ENCODE data around the gene FAM200C. TPM values are rescaled to one million over a fixed set of nuclear protein-coding genes. Genes with fewer than 3 reads are reported as not detected.

FAM200C gene
- polyA plus RNA-seq, 1 donor (not counting 4 experiments of a cell fraction or from before 2014, with no cell fraction given): 1.7 TPM

DNA sequence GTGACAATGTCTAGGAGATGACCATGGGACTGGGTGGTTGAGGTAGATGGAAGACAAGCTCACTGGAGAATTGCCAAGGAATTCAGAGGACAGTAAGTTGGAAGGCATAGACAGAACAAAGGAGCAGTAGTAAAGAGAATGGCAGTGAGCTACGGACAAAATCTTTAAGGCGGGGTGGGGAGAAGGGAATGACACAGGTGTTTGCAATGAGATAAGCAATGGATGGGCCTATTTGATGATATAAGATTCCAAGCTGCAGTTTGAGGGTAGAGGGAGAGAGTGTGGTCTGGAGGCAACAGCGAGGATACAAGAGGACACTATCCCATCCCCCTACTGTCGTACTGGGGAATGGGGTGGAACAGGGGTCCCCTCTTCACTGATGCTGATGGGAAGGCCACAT lies 36.2 kb upstream of the FAM200C start:
- Histone ChIP-seq H3K4me2 (ENCODE audit: control insufficient read depth, extremely low read depth, insufficient read depth, low read depth, low read length) (no peak overlapping the region), H3K9me3 (ENCODE audit: control insufficient read depth, low read depth, low read length) (no peaks in the 10 kb centered on the region), H3K9me1 (ENCODE audit: control insufficient read depth, extremely low read depth, insufficient read depth, low read length) (no peaks in the 10 kb centered on the region), H3K4me1 (ENCODE audit: control insufficient read depth, extremely low read depth, insufficient read depth, low read length) (peaks cover 18% of the 10 kb centered on the region), H3K27ac (ENCODE audit: control insufficient read depth, insufficient read depth, low read length) (no peak overlapping the region), H3K36me3 (ENCODE audit: control insufficient read depth in 2 of 2, extremely low read depth in 1 of 2, insufficient read depth in 2 of 2, low read length in 2 of 2) (no peaks in the 10 kb centered on the region), H4K20me1 (ENCODE audit: control insufficient read depth, extremely low read depth, insufficient read depth, low read length) (no peaks in the 10 kb centered on the region), H2AFZ (ENCODE audit: control insufficient read depth, low read length) (no peak overlapping the region), H3K9ac (ENCODE audit: control insufficient read depth, extremely low read depth, insufficient read depth, low read length) (no peak overlapping the region), H3K27me3 (ENCODE audit: control insufficient read depth, extremely low read depth, insufficient read depth, low read length) (no peaks in the 10 kb centered on the region), H3K79me2 (ENCODE audit: control insufficient read depth, insufficient read depth, low read length) (no peaks in the 10 kb centered on the region), H3K4me3 (ENCODE audit: control insufficient read depth in 2 of 3, extremely low read depth in 1 of 3, insufficient read depth in 2 of 3, low read depth in 1 of 3, low read length in 3 of 3) (no peak overlapping the region)
- no peak for FAIRE-seq
- DNase-seq (ENCODE audit: low read depth, low spot score): no peak
- no peak for TF ChIP-seq EZH2 (IDR thresholded peaks at IDR 0.05; ENCODE audit: low read length)
- TF ChIP-seq, protein P1, sequence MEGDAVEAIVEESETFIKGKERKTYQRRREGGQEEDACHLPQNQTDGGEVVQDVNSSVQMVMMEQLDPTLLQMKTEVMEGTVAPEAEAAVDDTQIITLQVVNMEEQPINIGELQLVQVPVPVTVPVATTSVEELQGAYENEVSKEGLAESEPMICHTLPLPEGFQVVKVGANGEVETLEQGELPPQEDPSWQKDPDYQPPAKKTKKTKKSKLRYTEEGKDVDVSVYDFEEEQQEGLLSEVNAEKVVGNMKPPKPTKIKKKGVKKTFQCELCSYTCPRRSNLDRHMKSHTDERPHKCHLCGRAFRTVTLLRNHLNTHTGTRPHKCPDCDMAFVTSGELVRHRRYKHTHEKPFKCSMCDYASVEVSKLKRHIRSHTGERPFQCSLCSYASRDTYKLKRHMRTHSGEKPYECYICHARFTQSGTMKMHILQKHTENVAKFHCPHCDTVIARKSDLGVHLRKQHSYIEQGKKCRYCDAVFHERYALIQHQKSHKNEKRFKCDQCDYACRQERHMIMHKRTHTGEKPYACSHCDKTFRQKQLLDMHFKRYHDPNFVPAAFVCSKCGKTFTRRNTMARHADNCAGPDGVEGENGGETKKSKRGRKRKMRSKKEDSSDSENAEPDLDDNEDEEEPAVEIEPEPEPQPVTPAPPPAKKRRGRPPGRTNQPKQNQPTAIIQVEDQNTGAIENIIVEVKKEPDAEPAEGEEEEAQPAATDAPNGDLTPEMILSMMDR (optimal IDR thresholded peaks at IDR 0.05 in 1 of 3, IDR thresholded peaks at IDR 0.05 in 1 of 3, conservative IDR thresholded peaks at IDR 0.05 in 1 of 3; ENCODE audit: extremely low read depth in 1 of 3, insufficient read depth in 2 of 3, low read length in 3 of 3): no peak
- dilution Hi-C loops (cut with MboI; ENCODE audit: extremely low pct_ligation_motif_present, low sequenced_read_pairs): no loop called here

DNA sequence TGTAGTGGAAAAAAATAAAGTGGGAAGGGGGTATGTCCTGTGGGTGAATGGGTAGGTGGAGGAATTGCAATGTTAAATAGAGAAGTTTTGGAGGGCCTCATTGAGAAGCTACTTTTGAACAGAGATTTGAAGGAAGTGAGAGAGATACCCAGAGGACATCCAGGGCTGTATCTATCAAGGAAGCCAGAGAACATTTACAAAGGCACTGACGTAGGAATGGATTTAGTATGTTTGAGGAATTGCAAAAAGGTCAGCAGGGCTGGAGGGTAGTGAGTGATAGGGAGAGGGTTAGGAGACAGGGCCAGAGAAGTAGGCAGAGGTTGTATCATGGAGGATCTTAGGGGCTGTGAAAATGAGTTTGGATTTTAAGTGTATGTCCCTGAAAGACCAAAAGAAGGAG lies 35.7 kb upstream of the FAM200C start:
- dilution Hi-C loops (cut with MboI; ENCODE audit: extremely low pct_ligation_motif_present, low sequenced_read_pairs): no loop called here
- Histone ChIP-seq H3K36me3 (ENCODE audit: control insufficient read depth in 2 of 2, extremely low read depth in 1 of 2, insufficient read depth in 2 of 2, low read length in 2 of 2) (no peaks in the 10 kb centered on the region), H3K4me1 (ENCODE audit: control insufficient read depth, extremely low read depth, insufficient read depth, low read length) (peaks cover 18% of the 10 kb centered on the region), H3K9ac (ENCODE audit: control insufficient read depth, extremely low read depth, insufficient read depth, low read length) (no peak overlapping the region), H4K20me1 (ENCODE audit: control insufficient read depth, extremely low read depth, insufficient read depth, low read length) (no peaks in the 10 kb centered on the region), H3K4me3 (ENCODE audit: control insufficient read depth in 2 of 3, extremely low read depth in 1 of 3, insufficient read depth in 2 of 3, low read depth in 1 of 3, low read length in 3 of 3) (no peak overlapping the region), H3K4me2 (ENCODE audit: control insufficient read depth, extremely low read depth, insufficient read depth, low read depth, low read length) (no peak overlapping the region), H3K27ac (ENCODE audit: control insufficient read depth, insufficient read depth, low read length) (no peak overlapping the region), H3K9me1 (ENCODE audit: control insufficient read depth, extremely low read depth, insufficient read depth, low read length) (no peaks in the 10 kb centered on the region), H3K79me2 (ENCODE audit: control insufficient read depth, insufficient read depth, low read length) (no peaks in the 10 kb centered on the region), H3K9me3 (ENCODE audit: control insufficient read depth, low read depth, low read length) (no peaks in the 10 kb centered on the region), H2AFZ (ENCODE audit: control insufficient read depth, low read length) (no peak overlapping the region), H3K27me3 (ENCODE audit: control insufficient read depth, extremely low read depth, insufficient read depth, low read length) (no peaks in the 10 kb centered on the region)
- TF ChIP-seq, protein P1 (optimal IDR thresholded peaks at IDR 0.05 in 1 of 3, IDR thresholded peaks at IDR 0.05 in 1 of 3, conservative IDR thresholded peaks at IDR 0.05 in 1 of 3; ENCODE audit: extremely low read depth in 1 of 3, insufficient read depth in 2 of 3, low read length in 3 of 3): no peak
- TF ChIP-seq EZH2 (IDR thresholded peaks at IDR 0.05; ENCODE audit: low read length): no peak
- DNase-seq (ENCODE audit: low read depth, low spot score): no peak
- FAIRE-seq: no peak

Measured in keratinocyte (primary cell).